ENCODE results near the gene RRAS2.

GRCh38 chr11:14255238-14255534 is 103.8 kb downstream of the RRAS2 start:
- no peak for TF ChIP-seq CTCF (conservative IDR thresholded peaks at IDR 0.05)
- no peak for TF ChIP-seq EZH2 (IDR thresholded peaks at IDR 0.05; ENCODE audit: low read depth)
